MCF 10A (cell line): Measurements from ENCODE around the gene ZBTB34. TPM values are rescaled to one million over a fixed set of nuclear protein-coding genes. Genes with fewer than 3 reads are reported as not detected.

Experiments
- BruUV-seq: library from RNA; stranded (reverse); fragments of 400-500 nt; replicated peaks from 2 replicates; lab custom pipeline; 2021; lab: Mats Ljungman, UMichigan
- CTCF ChIA-PET: fragments of 300-600 bp; sonication (Branson Sonifier 250); formaldehyde crosslinking; extraction: SDS; loops from one replicate; lab custom pipeline; 2021; ENCODE audit warnings: antibody characterized with exemption, inconsistent platforms; lab: Yijun Ruan, JAX
- POLR2A ChIA-PET: fragments of 300-600, 350-650 bp; sonication (Branson Sonifier 250); formaldehyde crosslinking; extraction: SDS; loops from one replicate; lab custom pipeline; 2020; ENCODE audit warnings: antibody characterized with exemption, inconsistent platforms; lab: Yijun Ruan, JAX
- DNase-seq: peaks from one replicate; pipeline ENCODE4 v3.0.0-alpha.2; 2018; ENCODE audit not compliant: unreplicated experiment
- H3K27ac Mint-ChIP-seq: one replicate; pipeline ENCODE4 v1.8.0; 2022; ENCODE audit warnings: mild to moderate bottlenecking, low read depth, mixed read lengths; ENCODE audit not compliant: unreplicated experiment
- H3K27me3 Mint-ChIP-seq: one replicate; pipeline ENCODE4 v1.8.0; 2022; ENCODE audit warnings: mixed read lengths; ENCODE audit not compliant: insufficient read depth, unreplicated experiment
- H3K36me3 Mint-ChIP-seq: one replicate; pipeline ENCODE4 v1.8.0; 2022; ENCODE audit warnings: mild to moderate bottlenecking, moderate library complexity, mixed read lengths; ENCODE audit not compliant: insufficient read depth, unreplicated experiment
- H3K4me1 Mint-ChIP-seq: one replicate; pipeline ENCODE4 v1.8.0; 2022; ENCODE audit warnings: mixed read lengths; ENCODE audit not compliant: insufficient read depth, unreplicated experiment
- H3K4me3 Mint-ChIP-seq: one replicate; pipeline ENCODE4 v1.8.0; 2022; ENCODE audit warnings: mild to moderate bottlenecking, moderate library complexity, mixed read lengths; ENCODE audit not compliant: unreplicated experiment
- H3K9me3 Mint-ChIP-seq: one replicate; pipeline ENCODE4 v1.8.0; 2022; ENCODE audit warnings: mixed read lengths; ENCODE audit not compliant: unreplicated experiment
- intact Hi-C: fragments of 100-400 bp; cut with micrococcal nuclease; formaldehyde crosslinking; loops from 2 replicates; pipeline ENCODE4 v1.14.1; 2022
- total RNA-seq: library from RNA; stranded (reverse); gene quantifications from 2 replicates; pipeline ENCODE4 v1.2.3, GENCODE V29; 2022
- TF ChIP-seq, protein P1 (sequence below): fragments of 200-600 bp; IDR thresholded peaks from one replicate; pipeline ENCODE4 v1.8.0; 2022; ENCODE audit warnings: antibody characterized with exemption, mild to moderate bottlenecking; ENCODE audit not compliant: unreplicated experiment

The ZBTB34 gene
- total RNA-seq, 1 experiment from 2014 or later: 4.6 TPM

DNA sequence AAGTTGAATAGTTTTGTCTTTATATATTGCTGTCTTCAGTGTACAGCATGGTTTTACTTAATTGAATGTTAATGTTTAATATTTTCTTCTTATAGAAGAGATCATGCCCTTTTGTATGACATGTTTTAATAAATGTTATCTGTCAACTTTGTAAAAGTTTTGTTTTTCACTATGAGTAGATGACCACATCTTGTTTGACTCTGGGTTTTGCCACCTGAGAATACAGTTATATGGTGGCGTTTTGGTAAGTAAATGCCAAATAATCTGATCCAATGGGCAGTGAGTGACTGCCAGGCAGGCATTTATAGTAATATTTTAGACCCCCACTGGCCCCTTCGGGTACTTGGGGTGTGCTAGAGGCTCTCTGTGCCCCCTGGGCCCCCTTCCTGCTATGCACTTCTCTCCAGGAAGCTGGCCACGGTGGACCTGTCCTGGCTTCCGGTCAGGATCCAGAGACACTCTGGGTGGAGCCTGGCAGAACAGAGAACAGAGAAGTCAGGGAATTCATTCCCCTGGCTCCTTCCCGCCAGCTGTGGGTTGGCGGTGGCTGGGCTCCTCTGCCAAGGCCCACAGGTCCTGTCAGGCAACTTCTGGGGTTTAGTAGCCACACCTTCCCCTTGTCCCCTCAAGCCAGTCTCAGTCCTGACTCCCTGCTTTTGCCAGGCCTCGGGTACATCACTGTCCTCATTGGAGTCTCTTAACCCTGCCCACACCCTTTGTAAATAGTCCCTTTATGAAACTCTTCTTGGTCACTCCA is 22.2 kb upstream of the ZBTB34 start:
- Mint-ChIP-seq H3K9me3 (no peaks in the 10 kb centered on the region), H3K27me3 (no peaks in the 10 kb centered on the region), H3K4me3 (no peak overlapping the region), H3K36me3 (peaks cover 74% of the 10 kb centered on the region), H3K4me1 (peaks cover 20% of the 10 kb centered on the region), H3K27ac (no peak overlapping the region)
- no peak for DNase-seq
- ChIA-PET POLR2A (interaction anchor here (1.0 to 1.2 kb wide), 3 partner anchors 9 to 32 kb away, joined by 3 to 4 read pairs (median 3); no protein-coding TSS in a partner anchor), CTCF (no interaction called here)
- intact Hi-C loops: no loop called here
- TF ChIP-seq, protein P1, sequence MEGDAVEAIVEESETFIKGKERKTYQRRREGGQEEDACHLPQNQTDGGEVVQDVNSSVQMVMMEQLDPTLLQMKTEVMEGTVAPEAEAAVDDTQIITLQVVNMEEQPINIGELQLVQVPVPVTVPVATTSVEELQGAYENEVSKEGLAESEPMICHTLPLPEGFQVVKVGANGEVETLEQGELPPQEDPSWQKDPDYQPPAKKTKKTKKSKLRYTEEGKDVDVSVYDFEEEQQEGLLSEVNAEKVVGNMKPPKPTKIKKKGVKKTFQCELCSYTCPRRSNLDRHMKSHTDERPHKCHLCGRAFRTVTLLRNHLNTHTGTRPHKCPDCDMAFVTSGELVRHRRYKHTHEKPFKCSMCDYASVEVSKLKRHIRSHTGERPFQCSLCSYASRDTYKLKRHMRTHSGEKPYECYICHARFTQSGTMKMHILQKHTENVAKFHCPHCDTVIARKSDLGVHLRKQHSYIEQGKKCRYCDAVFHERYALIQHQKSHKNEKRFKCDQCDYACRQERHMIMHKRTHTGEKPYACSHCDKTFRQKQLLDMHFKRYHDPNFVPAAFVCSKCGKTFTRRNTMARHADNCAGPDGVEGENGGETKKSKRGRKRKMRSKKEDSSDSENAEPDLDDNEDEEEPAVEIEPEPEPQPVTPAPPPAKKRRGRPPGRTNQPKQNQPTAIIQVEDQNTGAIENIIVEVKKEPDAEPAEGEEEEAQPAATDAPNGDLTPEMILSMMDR: no peak
- no TSS peak for BruUV-seq

DNA sequence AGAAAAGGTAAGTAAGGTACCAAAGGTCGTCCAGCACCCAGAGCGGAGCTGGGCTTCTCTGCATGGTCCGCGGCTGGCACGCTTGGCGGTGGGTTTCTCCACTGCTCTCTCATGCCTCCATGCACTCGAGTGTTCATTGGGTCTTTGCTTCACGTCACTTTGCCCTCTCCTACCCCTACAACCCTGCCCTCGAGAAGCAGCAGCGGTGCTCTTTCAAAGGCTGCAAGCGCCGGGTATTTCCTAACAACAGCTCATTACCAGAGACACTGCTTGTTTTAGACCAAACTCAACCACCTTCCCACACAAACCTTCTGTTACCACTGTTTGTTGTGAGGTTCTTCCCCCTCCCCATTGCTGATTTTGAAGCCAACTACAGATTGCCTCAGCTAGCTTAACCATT is 21.5 kb upstream of the ZBTB34 start:
- CTCF ChIA-PET: no interaction called here
- Mint-ChIP-seq H3K4me1 (peaks cover 27% of the 10 kb centered on the region), H3K9me3 (no peaks in the 10 kb centered on the region), H3K4me3 (no peak overlapping the region), H3K36me3 (peaks cover 67% of the 10 kb centered on the region), H3K27me3 (no peaks in the 10 kb centered on the region), H3K27ac (no peak overlapping the region)
- intact Hi-C loops: no loop called here
- POLR2A ChIA-PET: interaction anchor here (0.7 to 1.2 kb wide), 4 partner anchors 9 to 32 kb away, joined by 3 to 4 read pairs (median 3); no protein-coding TSS in a partner anchor
- TF ChIP-seq, protein P1: no peak
- no TSS peak for BruUV-seq
- no peak for DNase-seq

DNA sequence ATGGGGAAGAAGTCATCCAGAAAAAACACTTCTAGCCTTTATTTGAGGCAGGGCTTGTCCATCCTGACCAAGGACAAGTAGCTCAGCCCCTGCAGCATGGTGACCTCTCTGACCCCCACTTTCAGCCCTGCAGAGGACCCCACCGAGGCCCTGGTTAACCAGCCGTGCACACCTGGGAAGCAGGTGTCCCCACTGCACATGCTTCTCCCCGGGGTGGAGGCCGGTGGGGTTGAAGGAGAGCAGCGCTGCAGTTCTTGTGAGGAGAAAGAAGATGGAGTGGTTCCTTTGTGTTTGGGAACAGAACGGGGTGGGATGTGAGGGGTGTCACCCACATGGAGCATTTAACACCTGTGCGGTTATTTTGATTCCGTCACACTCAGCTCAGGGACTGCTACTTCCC is 21.1 kb upstream of the ZBTB34 start:
- CTCF ChIA-PET: no interaction called here
- no peak for DNase-seq
- TF ChIP-seq, protein P1: no peak
- Mint-ChIP-seq H3K9me3 (no peaks in the 10 kb centered on the region), H3K4me1 (peaks cover 28% of the 10 kb centered on the region), H3K36me3 (peaks cover 63% of the 10 kb centered on the region), H3K4me3 (no peak overlapping the region), H3K27ac (no peak overlapping the region), H3K27me3 (no peaks in the 10 kb centered on the region)
- POLR2A ChIA-PET: interaction anchor here (0.7 to 1.9 kb wide), 5 partner anchors 10 to 33 kb away, joined by 3 to 4 read pairs (median 3); no protein-coding TSS in a partner anchor
- intact Hi-C loops: no loop called here
- BruUV-seq: no TSS peak

DNA sequence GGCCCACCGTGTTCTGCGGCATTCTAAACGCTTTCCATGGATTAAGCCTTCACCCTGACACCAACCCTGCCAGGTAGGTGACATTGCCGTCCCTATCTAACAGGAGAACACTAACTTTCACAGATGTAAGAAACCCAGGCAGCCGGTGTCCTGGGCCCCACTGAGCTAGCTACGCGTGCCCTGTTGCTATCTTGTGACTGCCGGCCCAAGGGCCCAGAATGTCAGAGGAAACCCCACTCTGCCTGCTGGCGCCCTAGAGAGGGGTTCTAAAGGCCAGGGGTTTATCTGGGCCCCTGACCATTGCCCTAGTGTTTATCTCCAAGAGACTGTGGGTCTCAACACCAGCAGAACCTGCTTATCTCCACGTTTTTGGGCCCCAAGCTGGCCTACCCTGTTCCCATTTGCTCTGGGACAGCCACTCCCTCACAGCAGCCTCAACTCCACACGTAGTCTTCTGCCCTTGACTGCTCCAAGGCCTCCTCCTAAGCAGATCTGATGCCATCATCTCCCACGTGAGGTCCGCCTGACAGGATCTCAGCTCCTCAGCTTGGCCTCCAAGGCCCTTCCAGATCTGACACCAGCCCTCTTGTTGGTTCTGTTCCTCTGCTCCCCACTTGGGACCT is 18.1 kb upstream of the ZBTB34 start:
- H3K9me3 Mint-ChIP-seq: no peaks in the 10 kb centered on the region
- POLR2A ChIA-PET: interaction anchor here (2.4 kb wide), 1 partner anchor 12 kb away, joined by 7 read pairs; no protein-coding TSS in a partner anchor

More for the DNA sequence above, 18.1 kb upstream of the ZBTB34 start:
- Mint-ChIP-seq H3K36me3 (peaks cover 36% of the 10 kb centered on the region), H3K4me3 (no peak overlapping the region), H3K27me3 (no peaks in the 10 kb centered on the region), H3K27ac (no peak overlapping the region), H3K4me1 (peaks cover 16% of the 10 kb centered on the region)
- DNase-seq: no peak
- CTCF ChIA-PET: interaction anchor here (0.7 kb wide), 2 partner anchors 132 to 211 kb away, joined by 3 to 4 read pairs; no protein-coding TSS in a partner anchor
- intact Hi-C loops: no loop called here
- TF ChIP-seq, protein P1: no peak
- BruUV-seq: no TSS peak
